GM21717 (cell line): Measurements from ENCODE around the gene MTUS2.
"Not testable (repeated sequence)": the region's sequence is repeated elsewhere in the genome, so short reads cannot be mapped to it uniquely, and the experiment has no call there.

Experiments
- ATAC-seq: cut with Tn5 transposase; IDR thresholded peaks from one replicate; pipeline ENCODE4 v1.9.1; 2021; ENCODE audit warnings: mild to moderate bottlenecking, moderate library complexity; ENCODE audit not compliant: unreplicated experiment

Gene MTUS2

GRCh38 chr13:29156136-29156535, 336.0 kb downstream of the MTUS2 start:
- no peak for ATAC-seq

GRCh38 chr13:29159871-29160270, 339.7 kb downstream of the MTUS2 start:
- no peak for ATAC-seq

GRCh38 chr13:29160862-29161261, 340.7 kb downstream of the MTUS2 start:
- no peak for ATAC-seq

GRCh38 chr13:29161676-29162075, 341.5 kb downstream of the MTUS2 start:
- no peak for ATAC-seq

GRCh38 chr13:29162638-29163235, 342.6 kb downstream of the MTUS2 start:
- ATAC-seq, result no peak

GRCh38 chr13:29164116-29164515, 344.0 kb downstream of the MTUS2 start:
- ATAC-seq, result no peak

- no peak for ATAC-seq
Observed at GRCh38 chr13:29165216-29165615, 345.1 kb downstream of the MTUS2 start.

GRCh38 chr13:29165840-29166239, 345.7 kb downstream of the MTUS2 start:
- no peak for ATAC-seq

- no peak for ATAC-seq
Observed at GRCh38 chr13:29170436-29171082, 350.4 kb downstream of the MTUS2 start.

- no peak for ATAC-seq
Observed at GRCh38 chr13:29171244-29171643, 351.1 kb downstream of the MTUS2 start.

GRCh38 chr13:29174093-29174492, 354.0 kb downstream of the MTUS2 start:
- no peak for ATAC-seq

GRCh38 chr13:29175250-29175873, 355.2 kb downstream of the MTUS2 start:
- ATAC-seq, result no peak

- ATAC-seq, result no peak
Observed at GRCh38 chr13:29180055-29180454, 359.9 kb downstream of the MTUS2 start.

- no peak for ATAC-seq
Observed at GRCh38 chr13:29182216-29182615, 362.1 kb downstream of the MTUS2 start.

- no peak for ATAC-seq
Observed at GRCh38 chr13:29185926-29186325, 365.8 kb downstream of the MTUS2 start.

GRCh38 chr13:29187584-29187983, 367.4 kb downstream of the MTUS2 start:
- ATAC-seq, result no peak

- ATAC-seq, result no peak
Observed at GRCh38 chr13:29190298-29190697, 370.2 kb downstream of the MTUS2 start.

GRCh38 chr13:29193083-29193482, 372.9 kb downstream of the MTUS2 start:
- no peak for ATAC-seq

GRCh38 chr13:29195456-29195855, 375.3 kb downstream of the MTUS2 start:
- ATAC-seq, result no peak

GRCh38 chr13:29196409-29197074, 376.4 kb downstream of the MTUS2 start:
- no peak for ATAC-seq

GRCh38 chr13:29202753-29203152, 382.6 kb downstream of the MTUS2 start:
- ATAC-seq, result not testable (repeated sequence)

- ATAC-seq, result no peak
Observed at GRCh38 chr13:29204651-29205050, 384.5 kb downstream of the MTUS2 start.
